GM19328 (cell line): ENCODE data around the gene TMEM184C.

Experiments
- ATAC-seq: cut with Tn5 transposase; IDR thresholded peaks from one replicate; pipeline ENCODE4 v1.9.1; 2021; ENCODE audit warnings: mild to moderate bottlenecking, moderate library complexity; ENCODE audit not compliant: unreplicated experiment

The TMEM184C gene

GRCh38 chr4:147648656-147649055 lies 31.5 kb downstream of the TMEM184C start:
- no peak for ATAC-seq

- ATAC-seq: no peak
Observed at GRCh38 chr4:147651563-147651962, 34.4 kb downstream of the TMEM184C start.

GRCh38 chr4:147655639-147656038 lies 38.4 kb downstream of the TMEM184C start:
- ATAC-seq: no peak

- ATAC-seq: no peak
Observed at GRCh38 chr4:147658501-147658900, 41.3 kb downstream of the TMEM184C start.

- ATAC-seq: no peak
Observed at GRCh38 chr4:147674073-147674472, 56.9 kb downstream of the TMEM184C start.

GRCh38 chr4:147674496-147674895 lies 57.3 kb downstream of the TMEM184C start:
- no peak for ATAC-seq

GRCh38 chr4:147678106-147678505 lies 60.9 kb downstream of the TMEM184C start:
- no peak for ATAC-seq

GRCh38 chr4:147678796-147679549 lies 61.8 kb downstream of the TMEM184C start:
- ATAC-seq: no peak

- ATAC-seq: no peak
Observed at GRCh38 chr4:147682755-147683154, 65.6 kb downstream of the TMEM184C start.

GRCh38 chr4:147683188-147683591 lies 66.0 kb downstream of the TMEM184C start:
- ATAC-seq: no peak

GRCh38 chr4:147683717-147684700 lies 66.8 kb downstream of the TMEM184C start, which contains the start of gene PRMT9:
PRMT9 (minus strand) TSS chr4:147684163; CDS start chr4:147683987, 176 bp downstream.
- peak; percentile 100 for ATAC-seq

GRCh38 chr4:147689067-147689466 lies 71.9 kb downstream of the TMEM184C start:
- no peak for ATAC-seq

GRCh38 chr4:147691820-147692219 lies 74.6 kb downstream of the TMEM184C start:
- ATAC-seq: no peak

GRCh38 chr4:147693218-147693617 lies 76.0 kb downstream of the TMEM184C start:
- ATAC-seq: no peak

- no peak for ATAC-seq
Observed at GRCh38 chr4:147696866-147697265, 79.7 kb downstream of the TMEM184C start.

- no peak for ATAC-seq
Observed at GRCh38 chr4:147704846-147705245, 87.6 kb downstream of the TMEM184C start.

GRCh38 chr4:147707892-147708672 lies 90.9 kb downstream of the TMEM184C start:
- no peak for ATAC-seq

- no peak for ATAC-seq
Observed at GRCh38 chr4:147709999-147710398, 92.8 kb downstream of the TMEM184C start.

- ATAC-seq: no peak
Observed at GRCh38 chr4:147714575-147715401, 97.6 kb downstream of the TMEM184C start.

GRCh38 chr4:147717878-147718277 lies 100.7 kb downstream of the TMEM184C start:
- ATAC-seq: no peak
